Activated CD4-positive, alpha-beta T cell treated with anti-CD3 and anti-CD28 coated beads for 1 hour (primary cell): Measurements from ENCODE around the gene SOX12.

Experiments used
- DNase-seq: peaks from one replicate; pipeline ENCODE4 v3.0.0-alpha.2; 2020

The SOX12 gene

GRCh38 chr20:301886-302848 lies 23.2 kb upstream of the SOX12 start:
- no peak for DNase-seq

DNA sequence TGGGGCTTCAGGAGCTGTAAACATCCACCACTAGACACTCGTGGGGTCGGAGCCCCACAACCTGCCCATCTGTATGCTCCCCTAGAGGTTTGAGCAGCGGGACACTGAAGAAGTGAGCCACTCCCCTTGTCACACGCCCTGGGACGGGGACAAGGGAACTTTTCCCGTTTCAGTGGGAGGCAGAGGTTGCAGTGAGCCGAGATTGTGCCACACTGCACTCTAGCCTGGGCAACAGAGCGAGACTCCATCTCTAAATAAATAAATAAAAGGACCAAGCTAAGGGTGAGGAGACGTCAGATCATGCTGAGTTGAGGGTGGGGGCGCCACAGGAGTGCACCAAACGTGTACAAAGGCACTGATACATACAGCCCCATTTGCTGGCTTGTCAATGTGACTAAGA lies 19.6 kb upstream of the SOX12 start:
- DNase-seq = no peak

DNA sequence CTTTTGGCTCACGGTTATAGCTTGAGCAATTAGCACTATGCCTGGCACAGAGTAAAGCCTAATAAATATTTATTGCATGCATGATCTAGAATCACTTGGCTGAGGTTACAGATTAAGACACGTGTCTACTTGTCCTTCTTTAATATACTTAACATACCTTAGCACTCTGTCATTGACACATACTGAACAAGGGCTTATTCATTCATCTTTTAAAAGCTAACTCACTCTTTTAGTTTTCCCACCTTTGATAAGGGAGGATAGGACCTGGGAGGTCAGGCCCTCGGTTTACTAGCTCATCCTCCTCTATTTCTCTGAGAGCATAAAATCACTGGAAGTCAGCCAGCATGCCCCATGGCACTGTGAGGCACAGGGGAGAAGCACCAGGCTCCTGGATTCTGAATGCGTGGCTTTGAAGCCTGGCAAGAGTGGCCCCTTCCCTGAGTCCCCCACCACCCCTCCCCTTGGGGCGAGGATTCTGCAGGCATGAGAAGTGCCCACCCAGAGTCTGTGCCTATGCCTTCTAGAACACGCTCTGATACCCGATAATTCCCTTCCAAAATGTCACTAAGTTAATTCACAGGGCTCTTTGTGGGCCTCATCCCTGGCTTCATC lies 16.8 kb upstream of the SOX12 start:
- DNase-seq = no peak

- DNase-seq = no peak
Measured at GRCh38 chr20:309306-309840, 16.0 kb upstream of the SOX12 start.

- peak; percentile 66 for DNase-seq
Measured at GRCh38 chr20:309841-310644, 15.3 kb upstream of the SOX12 start.

DNA sequence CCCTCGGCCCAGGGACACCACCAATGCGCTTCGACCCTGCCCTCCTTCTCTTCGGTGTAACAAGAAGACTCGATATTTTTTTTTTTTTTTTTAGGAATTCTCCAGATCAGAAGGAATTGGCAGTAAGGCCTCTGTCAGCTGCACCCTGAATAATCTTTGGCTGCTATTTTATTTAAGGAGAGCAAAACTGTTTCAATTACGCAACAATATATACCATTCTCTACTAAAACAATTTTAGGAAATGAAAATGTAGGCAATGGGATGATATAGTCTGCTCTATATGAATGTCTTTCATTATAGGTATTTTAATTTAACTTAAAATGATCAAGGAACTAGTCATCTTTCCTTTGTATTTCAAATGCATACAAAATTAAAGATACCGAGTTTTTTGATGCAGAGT lies 14.7 kb upstream of the SOX12 start:
- no peak for DNase-seq

- no peak for DNase-seq
Measured at GRCh38 chr20:311609-312008, 13.7 kb upstream of the SOX12 start.

GRCh38 chr20:312067-312466 lies 13.3 kb upstream of the SOX12 start:
- no peak for DNase-seq

- DNase-seq = no peak
Measured at GRCh38 chr20:312866-313265, 12.5 kb upstream of the SOX12 start.

GRCh38 chr20:313402-313801 lies 11.9 kb upstream of the SOX12 start:
- DNase-seq = no peak

DNA sequence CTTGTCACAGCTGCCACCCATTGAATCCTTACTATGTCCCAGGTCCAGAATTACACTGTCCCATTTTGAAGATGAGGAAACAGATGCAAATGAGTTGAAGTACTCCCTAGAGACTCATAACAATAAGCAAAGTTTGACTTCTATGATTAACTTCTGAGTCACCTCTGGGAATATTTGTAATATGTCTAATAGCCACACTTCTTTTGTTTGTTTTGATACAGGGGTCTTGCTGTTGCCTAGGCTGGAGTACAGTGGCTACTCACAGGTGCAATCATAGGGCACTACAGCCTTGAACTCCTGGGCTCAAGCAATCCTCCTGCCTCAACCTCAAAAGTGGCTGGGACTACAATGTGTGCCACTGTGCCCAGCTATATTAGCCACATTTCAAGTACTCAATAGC lies 11.4 kb upstream of the SOX12 start:
- no peak for DNase-seq

GRCh38 chr20:316316-317068 lies 8.9 kb upstream of the SOX12 start:
- no peak for DNase-seq

- peak; percentile 79 for DNase-seq
Measured at GRCh38 chr20:324177-325044, 941 bp upstream of the SOX12 start.

DNA sequence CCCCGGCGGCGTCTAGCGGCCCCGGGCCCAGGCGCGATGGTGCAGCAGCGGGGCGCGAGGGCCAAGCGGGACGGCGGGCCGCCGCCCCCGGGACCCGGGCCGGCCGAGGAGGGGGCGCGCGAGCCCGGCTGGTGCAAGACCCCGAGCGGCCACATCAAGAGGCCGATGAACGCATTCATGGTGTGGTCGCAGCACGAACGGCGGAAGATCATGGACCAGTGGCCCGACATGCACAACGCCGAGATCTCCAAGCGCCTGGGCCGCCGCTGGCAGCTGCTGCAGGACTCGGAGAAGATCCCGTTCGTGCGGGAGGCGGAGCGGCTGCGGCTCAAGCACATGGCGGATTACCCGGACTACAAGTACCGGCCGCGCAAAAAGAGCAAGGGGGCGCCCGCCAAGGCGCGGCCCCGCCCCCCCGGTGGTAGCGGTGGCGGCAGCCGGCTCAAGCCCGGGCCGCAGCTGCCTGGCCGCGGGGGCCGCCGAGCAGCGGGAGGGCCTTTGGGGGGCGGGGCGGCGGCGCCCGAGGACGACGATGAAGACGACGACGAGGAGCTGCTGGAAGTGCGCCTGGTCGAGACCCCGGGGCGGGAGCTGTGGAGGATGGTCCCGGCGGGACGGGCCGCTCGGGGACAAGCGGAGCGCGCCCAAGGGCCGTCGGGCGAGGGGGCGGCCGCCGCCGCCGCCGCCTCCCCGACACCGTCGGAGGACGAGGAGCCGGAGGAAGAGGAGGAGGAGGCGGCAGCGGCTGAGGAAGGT lies 715 bp downstream of the SOX12 start:
- no peak for DNase-seq

DNA sequence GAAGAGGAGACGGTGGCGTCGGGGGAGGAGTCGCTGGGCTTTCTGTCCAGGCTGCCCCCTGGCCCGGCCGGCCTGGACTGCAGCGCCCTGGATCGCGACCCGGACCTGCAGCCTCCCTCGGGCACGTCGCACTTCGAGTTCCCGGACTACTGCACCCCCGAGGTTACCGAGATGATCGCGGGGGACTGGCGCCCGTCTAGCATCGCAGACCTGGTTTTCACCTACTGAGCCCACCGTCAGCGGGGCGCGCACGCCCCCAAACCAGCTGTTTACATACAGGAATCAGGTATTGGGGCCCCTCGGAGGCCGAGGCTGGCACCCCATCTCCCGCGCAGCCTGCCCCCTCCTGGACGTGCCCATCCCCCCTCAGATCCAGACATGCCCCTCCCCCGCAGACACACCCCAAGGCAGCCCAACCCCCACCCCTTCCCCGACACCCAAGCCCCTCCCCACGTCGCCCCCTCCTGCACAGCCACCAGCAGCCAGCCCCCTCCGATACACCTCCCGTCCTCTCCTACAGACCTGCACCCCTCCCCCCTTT lies 1.4 kb downstream of the SOX12 start:
- DNase-seq = no peak

GRCh38 chr20:327186-328026 lies 2.1 kb downstream of the SOX12 start:
- DNase-seq = peak; percentile 66

GRCh38 chr20:328027-328974 lies 2.9 kb downstream of the SOX12 start:
- DNase-seq = no peak
